Measurements from ENCODE around the gene ASXL1.
"Not testable (repeated sequence)": the region's sequence is repeated elsewhere in the genome, so short reads cannot be mapped to it uniquely, and the experiment has no call there.

Gene ASXL1

DNA sequence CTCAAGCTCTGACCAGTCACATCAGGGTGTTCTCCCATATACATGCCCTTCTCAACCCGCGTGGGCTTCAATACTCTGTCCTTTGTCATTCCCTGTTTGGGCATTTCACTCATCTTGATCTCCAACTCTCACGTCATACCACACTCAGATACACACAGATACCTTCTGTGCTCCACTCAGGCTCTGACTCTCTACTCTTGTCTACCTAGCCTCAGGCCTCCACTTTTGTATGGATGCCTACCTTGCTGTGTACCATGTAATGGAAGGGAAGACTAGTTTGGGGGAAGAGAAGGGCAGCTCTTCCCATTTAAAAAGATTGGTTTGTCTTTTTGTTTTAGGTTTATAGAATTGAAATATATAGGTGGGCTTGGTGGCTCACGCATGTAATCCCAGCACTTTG is 48.6 kb downstream of the ASXL1 start:
- DNase-seq (ENCODE audit: low read depth, low spot score), result no peak

DNA sequence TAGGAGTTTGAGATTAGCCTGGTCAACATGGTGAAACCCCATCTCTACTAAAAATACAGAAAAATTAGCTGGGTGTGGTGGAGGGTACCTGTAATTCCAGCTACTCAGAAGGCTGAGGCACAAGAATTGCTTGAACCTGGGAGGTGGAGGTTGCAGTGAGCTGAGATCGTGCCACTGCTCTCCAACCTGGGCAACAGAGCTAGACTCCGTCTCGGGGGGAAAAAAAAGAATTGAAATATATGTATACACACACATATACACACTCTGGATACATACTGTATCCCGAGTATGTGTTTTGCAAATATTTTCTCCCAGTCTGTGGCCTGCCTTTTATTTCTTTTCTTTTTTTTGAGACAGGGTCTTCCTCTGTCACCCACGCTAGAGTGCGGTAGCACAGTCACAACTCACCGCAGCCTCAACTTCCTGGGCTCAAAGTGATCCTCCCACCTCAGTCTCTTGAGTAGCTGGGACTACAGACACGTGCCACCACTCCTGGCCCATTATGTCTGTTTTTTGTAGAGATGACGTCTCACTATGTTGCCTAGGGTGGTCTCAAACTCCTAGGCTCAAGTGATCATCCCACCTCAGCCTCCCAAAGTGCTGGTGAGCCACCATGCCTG is 49.1 kb downstream of the ASXL1 start:
- not testable (repeated sequence) for DNase-seq (ENCODE audit: low read depth, low spot score)

GRCh38 chr20:32411955-32412706 is 54.0 kb downstream of the ASXL1 start:
- no peak for DNase-seq (ENCODE audit: low read depth, low spot score)

GRCh38 chr20:32415494-32415893 is 57.4 kb downstream of the ASXL1 start:
- no peak for DNase-seq (ENCODE audit: low read depth, low spot score)

DNA sequence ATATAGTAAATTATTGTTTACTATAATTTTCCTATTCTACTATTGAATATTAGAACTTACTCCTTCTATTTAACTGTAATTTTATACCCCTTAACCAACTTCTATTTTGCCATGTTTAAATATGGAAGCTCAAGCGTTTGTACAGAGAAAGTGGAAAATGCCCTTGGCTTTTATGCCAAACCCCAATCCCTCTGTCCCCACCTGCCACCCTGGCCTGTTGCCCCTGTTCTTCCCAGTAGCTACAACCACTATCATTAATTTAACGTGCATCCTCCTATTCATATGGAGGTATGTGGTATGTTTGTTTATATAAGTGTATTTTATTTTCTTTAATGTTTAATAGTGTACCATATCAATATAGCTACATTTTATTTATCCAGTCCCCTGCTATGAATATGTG is 58.1 kb downstream of the ASXL1 start:
- DNase-seq (ENCODE audit: low read depth, low spot score), result no peak

- DNase-seq (ENCODE audit: low read depth, low spot score), result no peak
Measured at GRCh38 chr20:32418376-32418775, 60.2 kb downstream of the ASXL1 start.

GRCh38 chr20:32421290-32421689 is 63.2 kb downstream of the ASXL1 start:
- DNase-seq (ENCODE audit: low read depth, low spot score), result no peak

DNA sequence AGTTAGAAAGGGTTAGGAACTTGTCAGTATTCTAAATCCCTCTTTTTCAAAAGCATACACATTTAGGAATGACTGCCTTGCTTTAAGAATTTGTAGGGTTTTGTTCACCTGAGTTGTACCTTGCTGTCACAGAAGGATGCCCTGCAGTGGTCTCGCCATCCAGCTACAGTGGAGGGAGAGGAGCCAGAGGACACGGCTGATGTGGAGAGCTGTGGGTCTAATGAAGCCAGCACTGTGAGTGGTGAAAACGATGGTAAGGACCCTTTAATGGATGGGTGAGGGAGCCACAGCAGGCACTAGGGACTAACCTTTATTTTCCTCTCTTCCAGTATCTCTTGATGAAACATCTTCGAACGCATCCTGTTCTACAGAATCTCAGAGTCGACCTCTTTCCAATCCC is 69.9 kb downstream of the ASXL1 start:
- no peak for DNase-seq (ENCODE audit: low read depth, low spot score)

DNA sequence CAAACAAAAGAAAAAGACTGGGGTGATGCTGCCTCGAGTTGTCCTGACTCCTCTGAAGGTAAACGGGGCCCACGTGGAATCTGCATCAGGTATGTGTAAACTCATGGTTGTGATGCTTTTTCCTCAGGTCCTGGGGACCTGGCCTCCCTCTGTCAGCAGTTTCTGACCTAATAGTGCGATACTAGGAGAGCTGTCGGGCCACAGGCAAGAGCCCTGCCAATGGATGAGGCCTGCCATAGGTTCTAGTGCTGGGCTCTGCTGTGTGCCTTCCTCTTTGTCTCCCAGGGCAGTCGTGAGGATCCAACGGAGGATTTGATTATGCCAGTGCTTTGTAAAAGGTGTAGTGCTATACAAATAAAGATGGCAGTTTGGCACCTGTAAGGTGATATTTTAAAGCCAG is 71.2 kb downstream of the ASXL1 start:
- no peak for DNase-seq (ENCODE audit: low read depth, low spot score)

DNA sequence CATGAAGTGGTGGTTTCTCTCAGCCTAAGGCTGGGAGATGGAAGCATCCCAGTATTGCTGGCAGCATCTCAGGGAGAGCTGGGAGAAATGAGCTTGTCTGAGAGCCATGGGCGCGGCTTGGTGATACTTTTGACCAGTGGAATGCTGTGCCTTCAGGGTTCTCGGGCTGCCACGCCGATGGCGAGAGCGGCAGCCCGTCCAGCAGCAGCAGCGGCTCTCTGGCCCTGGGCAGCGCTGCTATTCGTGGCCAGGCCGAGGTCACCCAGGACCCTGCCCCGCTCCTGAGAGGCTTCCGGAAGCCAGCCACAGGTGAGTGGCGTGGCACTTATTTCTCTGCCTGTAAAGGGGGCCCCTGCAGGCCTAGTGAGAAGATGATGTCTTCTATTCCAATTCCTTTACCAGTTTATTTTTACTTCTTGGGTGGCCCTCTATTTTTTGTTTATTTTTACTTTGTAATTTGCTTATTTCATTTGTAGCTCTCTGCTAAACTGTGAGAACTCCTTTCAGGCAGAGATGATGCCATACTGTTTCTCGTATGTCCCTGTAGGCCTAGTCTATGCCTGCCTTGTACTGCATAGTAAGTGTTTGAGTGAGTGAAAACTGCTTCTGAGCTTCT is 71.7 kb downstream of the ASXL1 start:
- no peak for DNase-seq (ENCODE audit: low read depth, low spot score)

GRCh38 chr20:32431457-32431856 is 73.3 kb downstream of the ASXL1 start:
- DNase-seq (ENCODE audit: low read depth, low spot score), result no peak

DNA sequence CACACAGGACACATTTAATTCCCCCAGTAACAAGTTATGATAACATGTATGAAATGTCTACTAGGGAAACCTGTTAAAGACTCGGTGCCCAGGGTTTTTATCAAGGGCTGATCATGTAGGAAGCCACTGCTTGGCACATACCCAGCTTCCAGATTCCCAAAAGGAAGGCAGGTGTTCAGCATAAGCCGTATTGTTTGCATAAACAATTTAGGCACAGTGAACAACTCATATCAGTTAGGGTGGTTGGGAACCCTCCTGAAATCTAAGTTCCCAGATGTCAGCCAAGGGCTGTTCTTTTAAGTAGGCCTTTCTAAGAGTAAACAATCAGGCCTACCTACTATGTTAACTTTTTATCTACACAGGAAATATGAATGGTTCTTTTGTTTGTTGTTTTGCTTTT is 74.1 kb downstream of the ASXL1 start:
- no peak for DNase-seq (ENCODE audit: low read depth, low spot score)

DNA sequence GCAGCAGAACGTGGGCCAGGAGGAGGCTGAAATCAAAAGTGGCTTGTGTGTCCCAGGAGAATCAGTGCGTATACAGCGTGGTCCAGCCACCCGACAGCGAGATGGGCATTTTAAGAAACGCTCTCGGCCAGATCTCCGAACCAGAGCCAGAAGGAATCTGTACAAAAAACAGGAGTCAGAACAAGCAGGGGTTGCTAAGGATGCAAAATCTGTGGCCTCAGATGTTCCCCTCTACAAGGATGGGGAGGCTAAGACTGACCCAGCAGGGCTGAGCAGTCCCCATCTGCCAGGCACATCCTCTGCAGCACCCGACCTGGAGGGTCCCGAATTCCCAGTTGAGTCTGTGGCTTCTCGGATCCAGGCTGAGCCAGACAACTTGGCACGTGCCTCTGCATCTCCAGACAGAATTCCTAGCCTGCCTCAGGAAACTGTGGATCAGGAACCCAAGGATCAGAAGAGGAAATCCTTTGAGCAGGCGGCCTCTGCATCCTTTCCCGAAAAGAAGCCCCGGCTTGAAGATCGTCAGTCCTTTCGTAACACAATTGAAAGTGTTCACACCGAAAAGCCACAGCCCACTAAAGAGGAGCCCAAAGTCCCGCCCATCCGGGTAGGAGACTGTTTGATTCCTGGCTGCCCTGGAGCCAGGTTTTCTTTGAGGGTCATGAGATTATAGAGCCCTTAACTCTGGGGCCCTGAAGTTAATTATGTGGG is 75.3 kb downstream of the ASXL1 start:
- DNase-seq (ENCODE audit: low read depth, low spot score), result no peak

- DNase-seq (ENCODE audit: low read depth, low spot score), result no peak
Measured at GRCh38 chr20:32434434-32434833, 76.3 kb downstream of the ASXL1 start.

- no peak for DNase-seq (ENCODE audit: low read depth, low spot score)
Measured at GRCh38 chr20:32435449-32436107, 77.4 kb downstream of the ASXL1 start.

GRCh38 chr20:32436142-32436861 is 78.2 kb downstream of the ASXL1 start:
- no peak for DNase-seq (ENCODE audit: low read depth, low spot score)

DNA sequence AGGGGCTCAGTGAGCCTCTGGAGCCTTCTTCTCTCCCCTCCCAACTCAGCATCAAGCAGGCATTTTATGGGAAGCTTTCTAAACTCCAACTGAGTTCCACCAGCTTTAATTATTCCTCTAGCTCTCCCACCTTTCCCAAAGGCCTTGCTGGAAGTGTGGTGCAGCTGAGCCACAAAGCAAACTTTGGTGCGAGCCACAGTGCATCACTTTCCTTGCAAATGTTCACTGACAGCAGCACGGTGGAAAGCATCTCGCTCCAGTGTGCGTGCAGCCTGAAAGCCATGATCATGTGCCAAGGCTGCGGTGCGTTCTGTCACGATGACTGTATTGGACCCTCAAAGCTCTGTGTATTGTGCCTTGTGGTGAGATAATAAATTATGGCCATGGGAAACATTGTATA is 78.8 kb downstream of the ASXL1 start:
- DNase-seq (ENCODE audit: low read depth, low spot score), result no peak

DNA sequence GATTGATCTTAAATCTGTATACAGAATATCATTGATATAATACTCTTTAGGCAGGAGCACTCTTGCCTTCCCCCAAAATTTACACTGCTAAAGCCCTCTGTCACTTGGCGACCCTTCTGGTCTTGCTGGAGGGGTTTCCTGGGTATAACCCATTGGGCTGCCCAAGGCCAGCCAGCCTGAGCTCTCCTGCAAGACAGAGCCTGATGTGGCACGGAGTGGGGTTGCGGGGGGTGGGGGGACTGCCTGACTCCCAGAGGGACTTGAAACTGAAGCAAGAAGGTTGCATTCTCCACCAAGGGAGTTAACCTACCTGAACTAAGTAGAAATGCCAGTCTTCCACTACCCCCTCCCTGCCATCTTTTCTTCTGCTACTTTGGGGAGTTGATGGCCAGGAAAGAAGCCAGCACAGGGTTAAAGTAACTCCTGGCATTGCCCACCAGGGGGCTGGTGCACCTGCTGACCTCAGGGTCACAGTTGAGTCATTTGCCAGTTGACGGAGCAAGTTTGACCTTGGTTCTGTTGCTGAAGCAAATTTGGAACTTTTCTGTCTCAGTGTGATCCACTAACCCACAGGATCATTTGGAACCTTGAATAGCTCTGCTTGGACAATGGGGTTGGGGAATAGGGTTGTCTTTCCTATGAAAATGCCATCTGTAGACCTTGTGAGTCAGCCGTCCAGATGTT is 79.4 kb downstream of the ASXL1 start:
- DNase-seq (ENCODE audit: low read depth, low spot score), result peak; percentile 24

DNA sequence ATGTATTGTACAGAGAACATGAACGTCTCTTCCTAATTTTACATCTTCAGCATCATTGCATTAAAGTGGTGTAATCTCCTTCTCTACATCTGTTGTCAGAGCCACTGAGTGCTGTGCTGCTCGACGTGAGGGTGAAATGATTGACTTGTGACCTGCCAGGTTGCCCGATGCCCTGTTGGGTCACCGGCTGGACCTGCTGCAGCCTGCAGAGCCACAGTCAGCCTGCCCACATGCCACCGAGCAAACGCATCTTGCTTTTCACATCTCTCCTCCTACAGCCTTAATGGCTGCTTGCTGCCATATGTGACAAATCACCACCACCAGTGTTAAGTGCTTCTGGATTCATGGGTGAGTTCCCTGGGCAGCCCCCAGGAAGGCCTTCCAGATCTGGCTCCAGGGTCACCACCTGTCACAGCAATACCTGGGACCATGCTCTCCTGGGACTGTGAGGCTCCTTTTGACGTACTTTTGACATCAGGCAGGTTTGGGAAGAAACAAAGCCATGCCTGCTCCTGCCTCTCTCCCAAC is 80.3 kb downstream of the ASXL1 start:
- DNase-seq (ENCODE audit: low read depth, low spot score), result no peak

- peak; percentile 1 for DNase-seq (ENCODE audit: low read depth, low spot score)
Measured at GRCh38 chr20:32439132-32439829, 81.2 kb downstream of the ASXL1 start.

All from ELF-1 (cell line).